ENCODE data around the gene SPATA18. TPM values are rescaled to one million over a fixed set of nuclear protein-coding genes. Genes with fewer than 3 reads are reported as not detected.
"Not testable (repeated sequence)": the region's sequence is repeated elsewhere in the genome, so short reads cannot be mapped to it uniquely, and the experiment has no call there.

SPATA18 gene
- polyA plus RNA-seq, 10 donors: 1.6 to 2.8 (median 2.3) TPM

DNA sequence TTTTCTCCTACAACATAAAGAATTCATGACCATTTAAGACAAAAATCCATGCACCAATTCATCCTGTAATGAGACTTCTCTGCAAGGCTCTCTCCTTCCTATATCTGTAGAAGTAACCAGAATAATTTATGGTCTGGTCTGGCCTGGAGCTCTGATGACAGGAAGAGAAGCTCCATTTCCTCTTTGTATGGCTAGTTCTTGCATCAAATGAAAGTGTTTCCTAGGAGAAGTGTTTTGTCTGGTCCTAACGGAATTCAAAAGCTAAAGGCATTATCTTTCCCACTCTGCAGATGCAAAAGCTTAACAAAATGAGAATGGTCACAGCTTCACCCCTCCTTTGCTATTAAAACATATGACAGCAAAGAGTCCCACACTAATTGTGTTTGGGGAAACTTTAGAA is 55.1 kb downstream of the SPATA18 start:
- peak in 1 of 3 donors; percentile 69 for DNase-seq

DNA sequence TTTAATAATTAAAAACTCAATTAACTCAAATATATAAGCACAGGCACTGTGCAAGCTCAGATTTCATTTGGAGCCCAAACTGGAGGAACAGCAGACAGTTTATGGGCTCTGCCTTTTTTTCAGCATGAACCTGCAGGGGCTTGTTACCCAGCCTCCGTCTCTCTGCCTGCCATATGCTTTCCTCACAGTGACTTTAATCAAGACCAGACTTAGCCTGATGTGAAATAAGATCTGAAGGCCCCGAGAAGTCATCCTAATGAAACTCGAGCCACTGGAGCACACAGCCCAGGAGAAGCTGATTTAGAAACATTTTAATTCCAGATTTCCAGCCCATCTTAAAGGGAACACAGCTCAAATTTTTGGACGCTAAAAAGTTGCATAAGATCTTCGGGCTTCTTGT is 55.6 kb downstream of the SPATA18 start:
- peak in 1 of 3 donors; percentile 78 for DNase-seq

DNA sequence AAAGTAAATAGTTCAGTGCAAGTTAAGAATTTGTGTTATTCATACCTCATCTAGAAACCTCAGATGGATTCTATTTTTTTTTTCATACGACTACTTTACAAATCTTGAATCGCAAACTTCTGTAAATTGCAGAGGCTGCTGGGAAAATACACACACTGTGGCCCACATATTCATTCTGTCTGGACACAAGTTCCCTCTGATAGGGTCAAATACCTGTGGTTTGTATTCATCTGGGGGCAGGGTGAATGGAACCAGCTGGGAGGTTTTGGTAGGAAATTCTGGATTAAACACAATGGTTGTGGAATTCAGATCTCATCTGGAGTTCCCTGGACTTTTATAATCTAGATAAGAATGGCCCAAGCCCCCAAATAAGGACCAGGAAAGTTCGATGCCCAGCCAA is 56.2 kb downstream of the SPATA18 start:
- DNase-seq: no peak

DNA sequence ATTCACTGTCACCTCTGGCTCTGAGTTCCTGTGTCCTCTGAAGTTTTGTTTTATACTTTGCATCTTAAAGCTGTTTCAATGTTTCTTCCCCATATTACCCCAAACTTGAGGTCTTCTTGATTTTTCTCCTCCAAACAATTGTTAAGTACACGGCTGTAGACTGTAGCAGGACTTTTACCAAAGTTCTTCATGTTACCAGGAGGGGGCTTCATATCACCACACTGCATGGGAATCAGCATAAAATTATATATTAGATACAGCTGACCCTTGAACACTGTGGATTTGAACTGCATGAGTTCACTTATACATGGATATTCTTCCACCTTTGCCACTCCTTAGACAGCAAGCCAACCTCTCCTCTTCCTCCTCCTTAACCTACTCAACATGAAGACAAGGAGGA is 56.6 kb downstream of the SPATA18 start:
- DNase-seq: no peak

DNA sequence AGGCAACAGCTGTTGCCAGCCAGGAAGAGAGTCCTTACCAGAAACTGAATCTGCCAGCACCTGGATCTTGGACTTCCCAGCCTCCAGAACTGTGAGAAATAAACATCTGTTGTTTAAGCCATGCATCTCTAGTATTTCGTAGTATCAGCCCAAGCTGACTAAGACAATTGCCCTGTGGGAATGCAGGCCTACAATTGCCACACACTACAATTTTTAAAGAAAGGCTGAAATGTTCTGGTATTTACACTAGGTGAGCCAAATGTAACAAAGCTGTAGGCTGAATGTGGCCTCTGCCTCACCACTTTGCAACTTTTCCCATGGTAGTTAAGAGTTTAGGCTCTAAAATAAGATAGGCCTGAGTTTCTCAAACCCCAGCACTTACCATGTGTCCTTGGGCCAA is 59.1 kb downstream of the SPATA18 start:
- no peak for DNase-seq

DNA sequence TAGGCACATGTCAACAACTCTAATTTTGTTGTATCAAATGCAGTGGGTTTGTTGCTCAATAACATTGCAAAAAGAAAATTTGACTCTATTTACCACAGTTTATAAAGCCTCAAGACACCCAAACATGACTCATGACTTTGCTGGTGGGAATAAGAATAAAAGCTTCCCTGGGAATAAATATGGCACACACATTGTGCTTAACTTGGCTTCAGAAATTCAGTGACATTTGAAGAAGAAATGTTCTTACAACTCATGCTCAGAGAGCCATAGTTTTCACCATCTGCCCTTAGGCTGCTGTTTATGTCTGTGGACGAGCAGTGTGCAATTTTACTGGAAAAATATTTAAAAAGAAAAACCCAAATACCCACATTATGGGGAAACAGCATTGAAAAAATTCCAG is 60.9 kb downstream of the SPATA18 start:
- no peak for DNase-seq

DNA sequence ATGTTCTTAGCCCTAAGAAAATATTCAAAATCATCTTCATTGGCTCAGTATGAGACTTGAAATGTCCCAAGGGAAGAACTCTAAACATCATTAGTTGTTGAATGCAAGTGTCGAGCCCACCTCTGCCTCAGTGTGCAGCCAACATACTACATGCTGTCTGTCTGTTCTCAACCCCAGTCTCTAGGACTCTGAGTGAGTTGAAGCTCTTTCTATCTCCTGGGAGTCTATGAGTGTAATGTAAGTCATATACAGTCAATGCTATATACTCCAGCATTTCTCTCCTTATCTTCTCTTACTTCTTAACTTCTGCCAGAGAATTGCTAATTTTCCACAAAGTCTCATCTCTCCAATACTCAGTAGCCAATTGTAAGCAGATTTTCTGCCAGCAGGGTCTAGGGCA is 61.3 kb downstream of the SPATA18 start:
- DNase-seq: peak in 1 of 3 donors; percentile 79

DNA sequence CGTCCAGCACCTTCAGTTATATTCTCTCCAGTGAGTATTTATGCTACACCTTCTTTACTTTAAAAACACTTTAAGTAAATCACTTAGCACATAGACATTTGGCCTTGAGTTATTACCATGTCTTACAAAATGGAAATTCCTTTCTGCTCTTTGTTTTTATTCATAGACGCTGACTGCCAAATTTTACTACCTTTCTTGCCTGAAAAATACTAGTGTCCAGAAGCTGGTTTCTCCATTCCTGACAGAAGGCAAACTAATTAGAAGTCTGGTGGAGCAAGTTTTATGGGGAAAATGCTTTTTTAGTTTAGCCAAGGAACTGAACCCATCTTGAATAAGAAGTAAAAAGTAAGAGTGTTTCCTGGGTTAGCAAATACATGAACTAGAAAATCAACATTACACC is 65.5 kb downstream of the SPATA18 start:
- DNase-seq: peak in 1 of 3 donors; percentile 54

DNA sequence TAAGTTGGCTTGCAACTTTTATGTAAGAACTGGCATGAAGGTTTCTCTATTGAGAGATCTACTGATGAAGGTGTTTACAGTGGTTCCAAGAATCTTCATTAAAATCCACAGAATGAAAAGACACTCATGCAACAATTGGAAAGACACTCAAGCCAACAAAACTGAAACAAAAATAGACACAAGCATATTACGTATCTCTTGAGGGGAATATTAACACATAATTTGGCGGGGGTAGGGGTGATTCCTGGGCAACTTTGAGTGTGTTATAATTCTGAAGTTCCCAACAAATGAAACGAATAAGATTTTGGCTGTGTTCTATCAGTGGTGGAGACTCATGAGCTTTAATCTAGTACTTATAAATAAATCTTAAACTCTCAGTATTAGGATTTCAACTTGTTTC is 75.1 kb downstream of the SPATA18 start:
- no peak for DNase-seq

DNA sequence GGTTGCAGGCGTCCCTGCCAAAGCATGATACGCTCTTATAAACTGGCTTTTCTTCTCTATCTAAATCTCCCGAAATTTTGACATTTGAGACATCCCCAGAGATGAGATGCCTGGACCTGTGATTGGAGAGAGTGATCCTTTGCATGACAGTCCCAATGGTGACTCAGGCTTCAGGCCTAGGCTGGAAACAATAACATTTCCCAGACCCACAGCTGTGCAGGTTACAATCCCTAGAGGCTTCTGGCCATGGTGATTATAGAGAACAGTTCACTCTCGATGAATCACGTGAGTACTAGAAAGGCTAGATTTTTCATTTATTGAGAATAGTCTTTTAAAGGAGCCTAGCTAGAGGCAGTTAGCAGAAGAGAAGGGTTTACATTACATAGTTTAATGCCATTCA is 75.9 kb downstream of the SPATA18 start:
- DNase-seq: peak in 1 of 3 donors; percentile 74

DNA sequence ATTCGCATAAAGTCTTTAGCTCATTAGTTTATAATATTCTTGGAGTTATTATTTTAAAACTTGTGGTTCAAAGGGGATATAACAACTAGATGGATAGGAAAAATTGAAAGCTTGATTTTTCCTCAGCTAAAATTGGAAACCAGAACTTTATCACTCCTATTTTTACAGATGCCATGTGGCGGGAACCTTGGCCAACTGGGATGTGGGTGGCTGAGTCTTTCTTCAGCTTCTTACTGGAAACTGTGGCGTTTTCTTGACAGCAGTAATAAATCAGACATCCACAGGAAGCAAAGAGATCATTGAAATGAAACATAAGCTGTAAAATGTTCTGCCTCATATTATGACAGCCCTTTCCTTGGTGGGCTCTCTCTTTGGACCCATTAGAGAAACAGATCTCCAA is 84.1 kb downstream of the SPATA18 start:
- no peak for DNase-seq

DNA sequence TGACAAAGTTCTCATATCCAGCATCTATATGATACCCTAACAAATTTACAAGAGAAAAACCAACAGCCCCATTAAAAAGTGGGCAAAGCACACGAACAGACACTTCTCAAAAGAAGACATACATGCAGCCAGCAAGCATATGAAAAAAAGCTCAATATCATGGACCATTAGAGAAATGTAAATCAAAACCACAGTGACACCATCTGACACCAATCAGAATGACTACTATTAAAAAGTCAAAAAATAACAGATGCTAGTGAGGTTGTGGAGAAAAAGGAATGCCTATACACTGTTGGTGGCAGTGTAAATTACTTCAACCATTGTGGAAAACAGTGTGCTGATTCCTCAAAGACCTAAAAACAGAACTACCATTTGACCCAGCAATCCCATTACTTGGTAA is 86.0 kb downstream of the SPATA18 start:
- not testable (repeated sequence) for DNase-seq

DNA sequence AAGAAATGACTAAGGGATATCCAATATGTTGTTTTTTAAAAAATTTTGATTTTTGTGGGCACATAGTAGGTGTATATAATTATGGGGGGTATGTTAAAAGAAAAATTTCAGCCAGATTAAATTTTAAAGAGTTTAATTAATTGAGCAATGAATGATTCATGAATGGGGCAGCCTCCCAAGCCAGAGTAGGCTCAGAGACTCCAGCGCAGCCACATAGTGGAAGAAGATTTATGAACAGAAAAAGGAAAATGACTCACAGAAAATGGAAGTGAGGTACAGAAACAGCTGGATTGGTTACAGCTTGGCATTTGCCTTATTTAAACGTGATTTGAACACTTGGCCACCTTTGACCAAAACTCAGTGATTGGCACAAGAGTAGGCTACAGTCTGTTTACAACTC is 91.7 kb downstream of the SPATA18 start:
- no peak for DNase-seq

DNA sequence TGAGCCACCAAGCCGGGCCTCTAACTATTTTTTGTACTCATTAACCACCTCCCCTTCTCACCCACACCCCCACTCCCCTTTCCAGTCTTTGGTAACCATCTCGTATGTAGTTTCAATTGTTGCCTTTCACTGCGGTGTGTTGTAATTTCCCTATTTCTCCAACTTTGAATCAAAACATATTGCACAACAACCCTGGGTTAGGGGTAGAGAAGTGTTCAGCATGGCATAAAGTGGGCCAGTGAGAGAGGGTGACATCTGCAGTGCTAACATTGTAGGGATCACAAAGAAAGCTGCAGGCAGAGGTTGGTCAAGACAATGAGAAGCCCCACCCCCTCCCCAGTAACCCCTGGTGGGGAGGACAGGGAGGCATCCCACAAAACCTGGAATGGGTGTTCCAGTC is 92.7 kb downstream of the SPATA18 start:
- no peak for DNase-seq

DNA sequence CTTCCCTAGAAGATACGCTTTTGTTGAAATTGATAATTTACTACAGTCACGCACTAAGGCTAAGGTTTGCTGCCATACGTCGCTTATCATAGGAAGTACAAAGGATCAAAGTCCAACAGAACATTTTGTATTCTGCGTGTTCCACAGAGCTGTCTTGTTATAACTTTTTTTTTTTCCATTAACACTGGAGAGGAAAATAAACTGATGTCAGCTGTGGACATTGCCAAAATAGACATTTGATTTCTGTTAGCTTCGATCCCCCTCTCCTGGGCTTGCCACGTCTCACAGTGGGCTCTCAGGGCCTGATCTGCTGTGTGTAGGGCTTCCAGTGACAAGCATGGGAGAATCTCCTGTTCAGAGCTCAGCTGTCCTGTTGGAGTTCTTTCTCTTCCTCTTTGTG is 93.3 kb downstream of the SPATA18 start:
- DNase-seq: peak in 1 of 3 donors; percentile 50

Other genes starting within 250 kb of the SPATA18 start
- 10 to 100 TPM; 18.1 to 37.4 (median 24.8) TPM for gene DCUN1D4, start 208.2 kb upstream of the SPATA18 start, polyA plus RNA-seq (ENCODE audit: insufficient read length in 10 of 10)
- 1 to 10 TPM in 6 of 10 donors, under 1 TPM in 4; 0.80 to 2.7 (median 1.3) TPM for gene LRRC66, start 30.9 kb upstream of the SPATA18 start, polyA plus RNA-seq (ENCODE audit: insufficient read length in 10 of 10)
- gene SGCB, start 13.0 kb upstream of the SPATA18 start, polyA plus RNA-seq (ENCODE audit: insufficient read length in 10 of 10): 100 to 1,000 TPM; 101 to 204 (median 154) TPM